Measurements from ENCODE around the gene ZNF491.

GRCh38 chr19:11807099-11807380 lies 8.7 kb downstream of the ZNF491 start:
- no peak for TF ChIP-seq FOXP2 (optimal IDR thresholded peaks at IDR 0.05; ENCODE audit: control extremely low read depth, extremely low read length, insufficient read depth)
- TF ChIP-seq POLR2AphosphoS5 (IDR thresholded peaks at IDR 0.05; ENCODE audit: borderline replicate concordance, low read depth, low read length): no peak
- TF ChIP-seq EZH2 (IDR thresholded peaks at IDR 0.05): no peak
